Stimulated activated CD4-positive, alpha-beta T cell treated with anti-CD3 and anti-CD28 coated beads, Interleukin-2, amount 100 ng/mL, for 24 hours (primary cell): ENCODE measurements around the gene C10orf62.
"Not testable (repeated sequence)": the region's sequence is repeated elsewhere in the genome, so short reads cannot be mapped to it uniquely, and the experiment has no call there.

Experiments used
- DNase-seq, 2 donors: peaks; one replicate each; pipeline ENCODE4 v3.0.0-alpha.2; 2020

The C10orf62 gene

DNA sequence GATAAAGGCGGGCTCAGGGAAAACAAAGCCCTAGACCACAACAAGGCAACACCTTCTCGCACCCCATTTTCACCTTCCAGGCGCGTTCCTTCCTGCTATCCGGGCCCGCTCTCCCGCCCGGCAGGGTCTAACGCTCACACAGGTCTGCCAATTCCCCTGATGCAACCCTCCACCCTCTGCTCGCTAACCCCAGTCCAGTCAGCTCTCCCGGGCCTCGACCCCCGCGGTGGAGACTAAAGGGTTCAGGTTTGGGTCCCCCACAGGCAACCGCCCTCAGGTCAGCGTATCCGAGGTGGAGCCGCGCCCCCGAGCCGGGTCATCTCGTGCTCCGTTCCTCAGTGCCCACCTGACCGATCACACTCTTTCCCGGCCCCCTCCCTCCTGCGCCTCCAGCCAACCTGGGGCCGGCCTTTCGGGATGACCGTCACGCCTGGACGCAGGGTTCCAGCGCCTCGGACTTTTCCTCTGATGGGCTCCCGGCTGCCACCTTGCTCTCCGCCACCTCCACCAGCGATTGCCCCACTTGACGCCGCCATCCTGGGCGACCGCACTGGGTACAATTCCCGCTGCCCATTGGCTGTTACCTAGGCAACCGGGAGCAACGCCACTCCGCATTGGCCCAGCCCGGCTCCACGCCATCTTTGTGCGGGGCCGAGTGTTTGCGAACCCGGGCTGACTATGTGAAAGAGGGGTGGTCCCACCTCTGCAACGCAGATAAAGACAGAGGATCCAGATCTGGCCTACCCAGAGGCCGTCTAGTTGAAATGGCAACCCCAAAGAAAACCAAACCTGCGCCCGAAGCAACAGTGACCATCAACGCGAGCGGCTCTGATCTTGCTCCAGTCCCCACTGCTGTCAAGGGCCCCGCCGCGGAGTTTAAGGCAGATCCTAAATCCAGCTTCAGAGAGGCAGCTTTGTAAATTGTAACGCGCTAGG is 43.7 kb downstream of the C10orf62 start, which contains the start of gene MORN4:
Gene MORN4 (minus strand): TSS at position 552 of the 936 bp plus-strand sequence. CDS start 13,847 bp downstream, outside the sequence.
- peak; percentile 90 to 93 for DNase-seq

DNA sequence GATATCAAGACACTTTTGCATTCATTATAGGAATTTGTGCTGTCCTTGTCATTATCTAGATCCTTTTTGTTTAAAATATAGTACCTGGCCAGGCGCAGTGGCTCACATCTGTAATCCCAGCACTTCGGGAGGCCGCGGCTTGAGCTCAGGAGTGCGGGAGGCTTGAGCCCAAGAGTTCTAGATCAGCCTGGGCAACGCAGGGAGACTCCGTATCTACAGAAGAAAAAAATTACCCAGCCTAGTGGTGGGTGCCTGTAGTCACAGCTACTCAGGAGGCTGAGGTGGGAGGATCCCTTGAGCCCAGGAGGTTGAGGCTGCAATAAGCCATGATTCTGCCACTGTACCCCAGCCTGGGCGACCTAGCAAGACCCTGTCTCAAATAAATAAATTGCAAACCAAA is 44.4 kb downstream of the C10orf62 start:
- peak in 1 of 2 donors; percentile 20 for DNase-seq

GRCh38 chr10:97635577-97635976 is 46.1 kb downstream of the C10orf62 start:
- DNase-seq, result no peak

DNA sequence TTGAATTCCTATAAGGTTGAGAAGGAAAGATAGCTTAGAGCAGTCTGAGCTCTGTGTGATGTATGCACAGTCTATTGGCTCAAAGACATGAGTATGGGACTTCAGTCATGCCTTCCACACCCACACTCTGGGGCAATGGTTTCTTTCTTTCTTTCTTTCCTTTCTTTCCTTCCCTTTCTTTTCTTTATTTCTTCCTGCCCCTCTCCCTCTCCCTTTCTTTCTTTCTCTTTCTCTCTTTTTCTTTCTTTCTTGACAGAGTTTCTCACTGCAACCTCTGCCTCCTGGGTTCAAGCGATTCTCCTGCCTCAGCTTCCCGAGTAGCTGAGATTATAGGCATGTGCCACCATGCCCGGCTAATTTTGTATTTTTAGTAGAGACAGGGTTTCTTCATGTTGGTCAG is 49.6 kb downstream of the C10orf62 start:
- DNase-seq, result not testable (repeated sequence)

GRCh38 chr10:97640174-97640867 is 50.8 kb downstream of the C10orf62 start, which contains the start of gene PI4K2A:
TSS of gene PI4K2A (plus strand) at chr10:97640671. CDS start at chr10:97640743, 72 bp downstream.
- DNase-seq, result peak; percentile 99
